ENCODE results near the gene OR51B2.
"Not testable (repeated sequence)": the region's sequence is repeated elsewhere in the genome, so short reads cannot be mapped to it uniquely, and the experiment has no call there.

Gene OR51B2

DNA sequence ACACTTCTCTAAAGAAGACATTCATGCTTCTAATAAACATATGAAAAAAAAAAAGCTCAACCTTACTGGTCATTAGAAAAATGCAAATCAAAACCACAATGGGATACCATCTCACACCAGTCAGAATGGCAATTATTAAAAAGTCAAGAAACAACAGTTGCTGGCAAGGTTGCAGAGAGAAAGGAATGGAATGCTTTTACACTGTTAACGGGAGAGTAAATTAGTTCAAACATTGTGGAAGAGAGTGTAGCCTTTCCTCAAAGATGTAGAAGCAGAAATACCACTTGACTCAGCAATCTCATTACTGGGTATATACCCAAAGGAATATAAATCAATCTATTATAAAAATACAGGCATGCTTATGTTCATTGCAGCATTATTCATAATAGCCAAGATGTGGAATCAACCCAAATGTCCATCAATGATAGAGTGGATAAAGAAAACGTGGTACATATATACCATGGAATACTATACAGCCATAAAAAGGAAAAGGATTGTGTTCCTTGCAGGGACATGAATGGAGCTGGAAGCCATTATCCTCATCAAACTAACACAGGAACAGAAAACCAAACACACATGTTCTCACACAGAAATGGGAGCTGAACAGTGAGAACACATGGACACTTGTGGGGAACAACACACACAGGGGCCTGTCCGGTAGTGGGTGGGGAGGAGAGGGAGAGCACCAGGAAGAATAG, 10.6 kb downstream of the OR51B2 start:
- not testable (repeated sequence) for DNase-seq (ENCODE audit: low spot score)

DNA sequence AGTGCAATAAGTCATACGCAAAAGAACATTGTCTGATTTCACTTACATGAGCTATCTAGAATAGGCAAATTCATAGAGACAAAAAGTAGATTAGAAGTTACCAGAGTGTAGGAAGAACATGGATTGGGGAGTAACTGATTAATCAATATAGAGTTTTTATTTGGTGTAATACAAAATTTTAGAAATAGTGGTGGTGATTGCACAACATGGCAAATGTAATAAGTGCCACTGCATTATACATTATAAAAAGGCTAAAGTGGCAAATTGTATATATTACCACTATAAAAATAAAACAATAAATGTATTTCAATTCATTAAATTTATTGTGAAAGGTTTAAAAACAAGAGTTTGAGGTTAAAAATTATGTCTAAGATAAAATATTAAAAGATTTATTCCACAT, 13.7 kb downstream of the OR51B2 start:
- DNase-seq (ENCODE audit: low spot score) = no peak

DNA sequence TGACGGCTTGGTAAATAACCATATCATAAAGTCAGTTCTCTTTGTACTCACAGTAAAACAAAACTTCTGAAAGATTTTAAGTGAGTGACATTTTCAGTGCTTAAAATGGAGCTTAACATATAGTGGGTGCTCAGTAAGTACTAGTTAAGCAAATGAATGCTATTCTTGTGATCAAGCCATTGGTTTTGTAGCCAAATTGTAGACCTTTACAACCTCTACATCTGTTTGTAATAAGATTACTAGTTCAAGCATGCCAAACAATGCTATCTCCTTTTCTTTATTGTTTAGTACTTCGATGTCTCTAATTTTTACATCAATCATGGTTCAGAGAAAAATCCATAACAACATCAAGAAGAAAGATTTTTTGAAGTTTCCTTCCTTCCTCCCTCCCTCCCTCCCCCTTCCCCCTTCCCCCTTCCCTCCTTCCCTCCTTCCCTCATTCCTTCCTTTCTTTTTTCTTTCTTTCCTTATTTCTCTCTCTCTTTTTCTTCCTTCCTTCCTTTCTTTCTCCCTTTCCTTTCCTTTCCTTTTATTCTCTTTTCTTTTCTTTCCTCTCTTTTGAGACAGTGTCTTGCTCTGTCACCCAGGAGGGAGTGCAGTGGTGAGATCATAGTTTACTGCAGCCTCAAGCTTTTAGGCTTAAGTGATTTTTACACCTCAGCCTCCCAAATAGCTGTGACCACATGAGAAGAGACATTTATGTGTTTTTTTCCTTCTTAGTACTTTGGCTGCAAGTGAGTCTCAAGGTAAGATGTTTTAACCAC, 16.7 kb downstream of the OR51B2 start:
- DNase-seq (ENCODE audit: low spot score) = no peak

DNA sequence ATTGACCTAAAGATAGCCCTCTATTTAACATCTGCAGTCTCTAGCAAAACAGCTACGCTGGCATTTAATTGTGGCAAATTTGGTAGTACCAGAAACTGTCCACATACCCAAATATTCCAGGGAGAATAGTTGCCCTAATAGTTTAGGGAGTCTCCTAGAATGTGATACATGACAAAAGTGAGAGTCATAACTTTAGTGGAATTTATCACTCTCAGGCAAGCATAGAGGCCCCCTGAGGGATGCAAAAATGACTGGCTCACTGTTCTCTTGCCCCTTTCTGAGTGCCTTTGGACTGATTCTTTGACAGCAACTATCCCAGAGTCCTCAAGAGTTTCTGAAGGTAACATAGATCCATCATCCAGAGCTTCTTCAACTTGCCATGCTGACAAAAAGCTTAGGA, 20.1 kb downstream of the OR51B2 start:
- DNase-seq (ENCODE audit: low spot score) = no peak

DNA sequence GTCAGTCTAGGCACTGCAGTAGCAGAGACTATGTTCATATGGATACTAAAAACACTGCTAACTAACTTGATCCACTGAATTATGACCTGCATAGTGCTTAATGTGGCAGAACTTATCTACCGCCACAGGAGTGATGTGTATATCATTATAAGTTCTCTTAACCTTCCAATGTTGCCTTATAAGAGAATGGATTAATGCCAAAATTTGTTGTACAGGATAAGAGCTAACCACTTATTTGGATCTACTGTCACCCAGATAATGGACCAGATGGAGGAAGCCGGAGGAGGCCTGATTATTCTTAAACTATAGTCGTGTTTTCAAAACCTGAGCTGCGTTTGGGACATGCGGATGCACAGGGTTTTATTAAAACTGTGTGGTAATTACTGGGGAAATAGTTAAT, 20.5 kb downstream of the OR51B2 start:
- DNase-seq (ENCODE audit: low spot score) = no peak

DNA sequence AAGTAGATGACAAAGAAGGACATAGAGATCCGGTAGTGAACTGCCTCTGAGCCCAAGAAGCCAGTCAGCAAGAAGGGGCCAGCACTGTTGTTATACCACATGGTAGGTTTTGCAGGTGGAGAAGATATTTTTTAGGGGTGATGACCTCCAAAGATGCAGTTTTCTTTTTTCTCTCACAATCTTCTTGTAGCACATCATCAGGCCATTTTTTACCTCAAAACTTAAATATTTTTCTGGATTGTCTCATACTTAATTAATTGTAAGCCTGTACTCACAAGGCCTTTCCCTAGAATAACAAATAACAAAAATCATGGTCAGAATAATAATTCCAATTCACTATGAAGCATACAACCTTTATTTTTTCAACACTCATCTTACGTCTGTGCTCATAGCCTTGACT, 22.3 kb downstream of the OR51B2 start, which contains the start of gene OR51B4:
OR51B4 (minus strand) TSS at position 101 of the 400 bp plus-strand sequence; CDS start at position 101, 0 bp downstream.
- DNase-seq (ENCODE audit: low spot score) = no peak

DNA sequence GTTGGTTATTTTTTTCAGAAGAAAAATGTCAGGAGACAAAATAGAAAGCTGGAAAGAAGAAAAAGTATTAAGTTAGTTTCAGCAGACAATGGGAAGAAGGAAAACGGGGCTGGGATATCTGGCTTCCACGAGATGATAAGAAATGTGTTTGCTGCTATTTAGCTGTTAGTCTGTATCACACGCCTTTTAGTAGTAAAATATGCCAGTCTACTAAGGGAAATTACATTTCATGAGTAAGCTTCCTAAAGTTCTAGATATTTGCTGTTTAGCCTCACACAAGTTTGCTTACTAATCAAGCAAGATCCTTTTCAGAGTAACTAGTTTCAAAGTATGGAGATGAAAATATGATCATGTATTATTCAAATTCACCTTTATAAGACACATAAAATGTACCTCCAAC, 23.8 kb downstream of the OR51B2 start:
- DNase-seq (ENCODE audit: low spot score) = no peak

DNA sequence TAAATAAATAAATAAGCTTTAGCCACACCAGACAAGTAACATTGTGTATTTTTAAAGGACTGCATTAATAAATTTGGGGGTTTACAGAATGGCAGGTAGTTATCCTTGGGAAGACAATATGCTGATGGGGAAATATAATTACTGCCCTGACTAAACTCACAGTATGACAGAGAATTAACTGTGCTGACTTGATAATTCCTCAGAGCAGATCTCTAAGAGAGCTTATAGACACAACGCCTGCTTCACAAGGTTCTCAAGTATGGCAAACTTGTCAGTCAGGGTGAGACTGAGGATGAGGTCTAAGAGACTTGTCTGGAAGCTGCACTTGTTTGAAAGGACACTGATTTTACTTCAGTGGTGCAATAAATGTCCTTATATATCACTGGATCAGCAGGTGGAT, 25.6 kb downstream of the OR51B2 start:
- no peak for DNase-seq (ENCODE audit: low spot score)

DNA sequence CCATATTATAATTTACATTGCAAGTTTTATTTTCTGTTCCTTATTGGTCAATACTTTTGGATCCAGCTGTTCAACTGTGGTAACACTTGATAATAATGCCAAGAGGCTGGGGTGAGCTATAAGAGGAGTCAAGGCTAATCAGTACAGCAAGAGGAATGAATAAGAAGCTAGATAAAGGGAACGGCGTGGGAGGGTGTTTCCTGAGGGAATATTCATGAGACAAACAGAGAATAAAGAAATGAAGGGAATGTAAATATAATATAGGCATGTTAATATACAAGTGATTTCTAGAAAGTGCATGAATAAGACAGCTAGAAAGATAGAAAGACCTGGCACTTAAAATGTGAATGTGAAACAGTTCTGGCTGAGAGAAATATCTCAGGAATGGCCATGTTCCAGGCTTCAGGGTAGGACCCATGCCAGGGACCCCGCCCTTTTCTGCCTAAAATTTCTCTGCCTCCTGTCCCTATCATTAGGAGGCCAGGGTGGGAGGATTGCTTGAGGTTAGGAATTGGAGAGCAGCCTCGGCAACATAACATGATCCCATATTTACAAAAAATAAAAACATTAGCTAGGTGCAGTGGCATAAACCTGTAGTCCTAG, 26.3 kb downstream of the OR51B2 start:
- no peak for DNase-seq (ENCODE audit: low spot score)

DNA sequence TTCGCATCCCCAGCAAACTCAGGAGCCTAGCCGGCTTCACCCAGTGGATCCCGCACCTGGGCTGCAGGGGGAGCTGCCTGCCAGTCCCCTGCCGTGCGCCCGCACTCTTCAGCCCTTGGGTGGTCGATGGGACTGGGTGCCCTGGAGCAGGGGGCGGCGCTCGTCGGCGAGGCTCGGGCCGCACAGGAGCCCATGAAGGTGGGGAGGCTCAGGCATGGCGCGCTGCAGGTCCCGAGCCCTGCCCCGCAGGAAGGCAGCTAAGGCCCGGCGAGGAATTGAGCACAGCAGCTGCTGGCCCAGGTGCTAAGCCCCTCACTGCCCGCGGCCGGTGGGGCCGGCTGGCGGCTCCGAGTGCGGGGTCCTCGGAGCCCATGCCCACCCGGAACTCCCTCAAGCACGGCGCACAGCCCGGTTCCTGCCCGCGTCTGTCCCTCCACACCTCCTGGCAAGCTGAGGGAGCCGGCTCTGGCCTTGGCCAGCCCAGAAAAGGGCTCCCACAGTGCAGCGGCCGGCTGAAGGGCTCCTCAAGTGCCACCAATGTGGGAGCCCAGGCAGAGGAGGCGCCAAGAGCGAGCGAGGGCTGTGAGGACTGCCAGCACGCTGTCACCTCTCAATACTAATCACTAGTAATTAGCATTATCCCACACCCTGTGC, 29.6 kb downstream of the OR51B2 start:
- DNase-seq (ENCODE audit: low spot score) = not testable (repeated sequence)

DNA sequence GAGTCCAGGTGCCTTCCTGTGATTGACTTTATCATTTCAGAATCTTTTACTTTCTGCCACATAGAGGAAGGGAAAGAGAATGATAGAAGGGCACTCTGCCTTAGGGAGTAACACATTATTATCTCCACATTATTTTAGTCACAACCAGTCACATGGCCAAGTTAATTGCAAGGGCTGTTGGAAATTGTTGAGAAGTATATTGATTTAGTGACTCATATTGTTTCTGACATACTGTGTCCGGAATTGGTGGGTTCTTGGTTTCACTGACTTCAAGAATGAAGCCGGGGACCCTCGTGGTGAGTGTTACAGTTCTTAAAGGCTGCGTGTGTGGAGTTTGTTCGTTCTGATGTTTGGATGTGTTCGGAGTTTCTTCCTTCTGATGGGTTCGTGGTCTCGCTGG, 31.1 kb downstream of the OR51B2 start:
- no peak for DNase-seq (ENCODE audit: low spot score)

DNA sequence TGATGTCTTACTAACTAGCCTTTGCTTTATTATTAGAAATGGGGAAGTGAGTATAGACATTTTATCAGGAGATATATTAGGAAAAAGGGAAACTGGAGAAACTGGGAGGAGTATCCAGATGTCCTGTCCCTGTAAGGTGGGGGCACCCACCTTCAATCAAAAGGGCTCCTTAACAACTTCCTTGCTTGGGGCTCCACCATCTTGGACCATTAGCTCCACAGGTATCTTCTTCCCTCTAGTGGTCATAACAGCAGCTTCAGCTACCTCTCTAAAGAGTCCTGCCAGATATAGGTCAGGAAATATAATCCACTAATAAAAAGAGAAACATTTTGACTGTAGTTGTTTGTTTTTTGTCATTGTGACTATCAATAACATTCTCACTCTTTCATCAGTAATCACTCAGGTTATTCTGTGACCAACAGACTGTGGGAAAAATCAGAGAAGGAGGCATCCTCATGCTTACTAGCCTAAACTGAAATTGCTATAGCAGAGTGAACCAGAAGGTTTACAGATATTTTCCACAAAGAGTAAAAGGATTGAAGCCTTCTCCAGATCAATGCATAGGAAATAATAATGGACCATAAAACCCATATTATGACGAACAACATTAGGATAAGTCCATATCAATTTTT, 32.8 kb downstream of the OR51B2 start:
- DNase-seq (ENCODE audit: low spot score) = no peak

DNA sequence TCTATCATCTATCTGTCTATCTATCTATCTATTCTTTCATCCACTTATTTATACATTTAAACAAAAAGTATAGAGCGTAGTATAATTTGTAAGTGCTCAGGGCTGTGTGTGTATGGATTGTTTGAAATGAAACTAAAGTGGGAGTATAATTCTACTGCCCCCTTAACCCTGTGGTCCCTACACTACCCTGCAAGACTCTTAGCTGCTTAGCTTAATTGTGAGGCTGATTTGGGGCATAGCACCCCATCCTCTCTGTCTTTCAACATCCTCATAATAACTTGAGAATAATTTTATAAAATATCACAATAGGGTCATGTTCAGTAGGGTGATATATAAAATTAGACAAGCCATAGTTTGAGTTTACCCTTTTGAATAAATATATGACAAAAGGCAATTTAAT, 34.0 kb downstream of the OR51B2 start:
- DNase-seq (ENCODE audit: low spot score) = no peak

DNA sequence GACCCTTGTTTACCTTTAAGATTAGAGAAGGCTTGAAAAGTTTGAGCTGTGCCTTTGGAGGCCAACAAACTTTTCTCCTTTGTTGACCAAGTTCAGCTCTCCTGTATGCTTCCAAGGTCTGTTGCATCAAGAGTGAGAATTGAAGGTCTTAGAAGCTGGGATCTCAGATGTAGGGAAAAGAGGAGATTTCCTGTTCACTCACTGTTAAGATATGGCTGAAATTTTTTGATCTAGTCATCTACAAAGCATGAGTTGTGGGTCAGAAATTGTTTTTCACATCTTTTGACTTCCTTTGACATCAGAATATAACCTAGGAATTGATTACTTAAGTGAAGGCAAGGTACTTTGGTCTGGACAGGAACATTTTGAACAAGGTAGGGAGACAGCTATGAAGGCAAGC, 34.4 kb downstream of the OR51B2 start:
- DNase-seq (ENCODE audit: low spot score) = no peak

DNA sequence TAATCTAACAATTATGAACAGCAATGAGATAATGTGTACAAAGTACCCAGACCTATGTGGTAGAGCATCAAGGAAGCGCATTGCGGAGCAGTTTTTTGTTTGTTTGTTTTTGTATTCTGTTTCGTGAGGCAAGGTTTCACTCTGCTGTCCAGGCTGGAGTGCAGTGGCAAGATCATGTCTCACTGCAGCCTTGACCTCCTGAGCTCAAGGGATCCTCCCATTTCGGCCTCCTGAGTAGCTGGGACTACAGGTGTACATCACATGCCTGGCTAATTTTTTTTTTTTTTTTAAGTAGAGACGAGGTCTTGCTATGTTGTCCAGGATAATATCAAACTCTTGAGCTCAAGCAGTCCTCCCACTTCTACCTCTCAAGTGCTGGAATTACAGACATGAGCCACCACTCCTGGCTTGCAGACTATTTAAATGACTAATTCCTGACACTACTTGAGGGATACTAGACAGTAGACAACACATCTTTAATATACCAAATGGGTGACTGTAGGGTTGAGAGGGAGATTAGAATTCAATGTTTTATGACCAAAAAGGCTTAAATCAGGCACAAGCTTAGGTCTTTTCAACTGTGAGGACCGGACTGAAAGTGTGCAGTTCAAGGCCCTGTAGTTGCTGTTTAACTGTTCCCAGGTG, 35.1 kb downstream of the OR51B2 start:
- DNase-seq (ENCODE audit: low spot score) = no peak

DNA sequence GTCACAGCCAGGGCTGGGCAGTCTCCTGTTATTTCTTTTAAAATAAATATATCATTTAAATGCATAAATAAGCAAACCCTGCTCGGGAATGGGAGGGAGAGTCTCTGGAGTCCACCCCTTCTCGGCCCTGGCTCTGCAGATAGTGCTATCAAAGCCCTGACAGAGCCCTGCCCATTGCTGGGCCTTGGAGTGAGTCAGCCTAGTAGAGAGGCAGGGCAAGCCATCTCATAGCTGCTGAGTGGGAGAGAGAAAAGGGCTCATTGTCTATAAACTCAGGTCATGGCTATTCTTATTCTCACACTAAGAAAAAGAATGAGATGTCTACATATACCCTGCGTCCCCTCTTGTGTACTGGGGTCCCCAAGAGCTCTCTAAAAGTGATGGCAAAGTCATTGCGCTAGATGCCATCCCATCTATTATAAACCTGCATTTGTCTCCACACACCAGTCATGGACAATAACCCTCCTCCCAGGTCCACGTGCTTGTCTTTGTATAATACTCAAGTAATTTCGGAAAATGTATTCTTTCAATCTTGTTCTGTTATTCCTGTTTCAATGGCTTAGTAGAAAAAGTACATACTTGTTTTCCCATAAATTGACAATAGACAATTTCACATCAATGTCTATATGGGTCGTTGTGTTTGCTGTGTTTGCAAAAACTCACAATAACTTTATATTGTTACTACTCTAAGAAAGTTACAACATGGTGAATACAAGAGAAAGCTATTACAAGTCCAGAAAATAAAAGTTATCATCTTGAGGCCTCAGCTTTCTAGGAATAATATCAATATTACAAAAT, 35.8 kb downstream of the OR51B2 start:
- no peak for DNase-seq (ENCODE audit: low spot score)

DNA sequence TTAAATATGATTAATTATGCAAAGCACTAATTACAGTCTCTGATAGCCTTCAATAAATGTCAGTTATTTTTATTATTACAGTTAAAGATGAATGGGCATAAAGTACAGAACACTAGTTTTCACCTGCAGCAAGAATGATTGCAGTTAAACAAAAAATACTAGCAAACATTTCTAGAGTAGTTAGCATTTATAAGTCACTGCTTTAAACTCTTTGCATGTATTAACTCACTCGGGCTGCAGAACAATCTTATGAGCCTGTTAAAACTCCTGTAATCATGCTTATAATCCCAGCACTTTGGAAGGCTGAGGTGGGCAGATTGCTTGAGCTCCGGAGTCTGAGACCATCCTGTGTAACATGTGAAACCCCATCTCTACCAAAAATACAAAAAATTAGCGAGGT, 37.2 kb downstream of the OR51B2 start:
- no peak for DNase-seq (ENCODE audit: low spot score)

DNA sequence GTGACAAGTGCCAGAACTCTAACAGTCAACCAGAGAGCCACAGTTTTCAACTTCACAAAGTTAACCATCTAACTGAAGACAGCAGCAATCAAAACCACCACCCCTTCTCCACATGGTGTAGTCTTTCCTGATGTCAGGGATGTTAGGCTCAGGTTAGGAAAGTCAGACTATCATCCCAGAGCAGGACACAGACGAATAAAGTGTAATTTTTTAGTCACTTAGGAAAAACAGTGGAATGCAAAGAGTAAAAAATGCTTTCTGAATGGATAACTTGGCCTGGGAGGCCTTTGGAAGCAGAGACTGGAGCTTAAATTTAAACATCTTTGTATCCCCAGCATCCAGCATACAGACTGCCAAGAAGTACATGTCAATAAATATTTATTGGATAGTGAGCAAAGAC, 37.7 kb downstream of the OR51B2 start:
- no peak for DNase-seq (ENCODE audit: low spot score)

DNA sequence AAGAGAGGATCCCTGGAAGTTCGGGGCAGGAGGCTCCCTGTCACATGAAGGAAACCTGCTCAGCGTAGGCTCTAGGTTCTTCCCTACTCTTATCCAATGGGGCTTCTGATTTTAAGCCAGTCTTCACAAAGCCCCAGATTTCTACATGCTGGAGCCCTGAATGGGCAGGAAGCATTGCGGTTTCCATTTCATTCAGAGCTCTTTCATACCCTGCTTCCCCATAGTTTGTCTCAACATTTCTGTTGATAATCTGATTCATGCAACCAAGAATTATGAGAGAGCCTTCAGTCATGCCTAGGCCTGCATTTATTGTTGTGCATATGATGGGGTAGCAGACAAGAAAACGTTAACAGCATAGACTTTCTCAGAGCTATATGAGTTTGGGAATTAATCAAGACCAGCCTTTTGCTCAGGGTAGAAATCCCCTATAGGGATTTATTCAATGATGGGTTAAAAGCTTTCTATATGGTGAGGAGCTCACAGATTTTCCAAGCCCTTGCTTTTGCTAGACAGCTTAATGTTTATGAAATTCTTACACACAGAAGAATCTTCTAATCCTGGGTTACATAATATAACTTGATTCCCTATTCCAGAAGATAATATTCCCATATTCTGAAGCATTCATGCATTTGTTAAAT, 38.3 kb downstream of the OR51B2 start:
- DNase-seq (ENCODE audit: low spot score) = no peak

DNA sequence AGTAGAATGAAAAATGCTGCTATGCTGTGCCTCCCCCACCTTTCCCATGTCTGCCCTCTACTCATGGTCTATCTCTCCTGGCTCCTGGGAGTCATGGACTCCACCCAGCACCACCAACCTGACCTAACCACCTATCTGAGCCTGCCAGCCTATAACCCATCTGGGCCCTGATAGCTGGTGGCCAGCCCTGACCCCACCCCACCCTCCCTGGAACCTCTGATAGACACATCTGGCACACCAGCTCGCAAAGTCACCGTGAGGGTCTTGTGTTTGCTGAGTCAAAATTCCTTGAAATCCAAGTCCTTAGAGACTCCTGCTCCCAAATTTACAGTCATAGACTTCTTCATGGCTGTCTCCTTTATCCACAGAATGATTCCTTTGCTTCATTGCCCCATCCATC, 39.5 kb downstream of the OR51B2 start:
- no peak for DNase-seq (ENCODE audit: low spot score)

Data from CD4-positive, alpha-beta T cell treated with Interleukin-2 at 100 ng/mL for 4 hours (primary cell).